Peyer's patch (tissue), 4 donors: Measurements from ENCODE around the gene INPP5J. TPM values are rescaled to one million over a fixed set of nuclear protein-coding genes. Genes with fewer than 3 reads are reported as not detected.

Experiments
- DNase-seq, 3 donors: peaks; one replicate each; pipeline ENCODE4 v3.0.0-alpha.2; 2017 to 2019
- H3K27ac ChIP-seq, 4 donors: fragments of 200-600 bp; sonication (generic); one replicate each; pipeline ENCODE4 v1.5.1; 2016 to 2019
- H3K27me3 ChIP-seq, 2 donors: fragments of 200-600 bp; sonication (generic); one replicate each; pipeline ENCODE4 v1.5.1; 2019
- H3K36me3 ChIP-seq, 3 donors: fragments of 200-600 bp; sonication (generic); one replicate each; pipeline ENCODE4 v1.5.1; 2016 to 2019
- H3K4me1 ChIP-seq, 4 donors: fragments of 200-600 bp; sonication (generic); one replicate each; pipeline ENCODE4 v1.5.1; 2016 to 2019
- H3K4me3 ChIP-seq, 4 donors: fragments of 200-600 bp; sonication (generic); 1 replicate in 3 of 4; 2 replicates in 1 of 4; pipeline ENCODE4 v1.5.1; 2016 to 2019; ENCODE audit warnings: mild to moderate bottlenecking in 1 of 4
- H3K9me3 ChIP-seq, 4 donors: fragments of 200-600 bp; sonication (generic); one replicate each; pipeline ENCODE4 v1.5.1; 2016 to 2019; ENCODE audit warnings: mild to moderate bottlenecking in 1 of 4
- CTCF ChIP-seq, 6 experiments: fragments of 450-650 bp in 4 of 6; fragments of 200-600 bp in 2 of 6; sonication (generic) in 1 of 6; IDR thresholded peaks; one replicate each; pipeline ENCODE4 v1.5.1; 2017 to 2019; ENCODE audit warnings: antibody characterized with exemption in 6 of 6, mild to moderate bottlenecking in 3 of 6, moderate library complexity in 1 of 6
- POLR2A ChIP-seq, 2 donors: fragments of 450-650 bp; IDR thresholded peaks; one replicate each; pipeline ENCODE4 v1.5.1; 2017; ENCODE audit warnings: antibody characterized with exemption in 2 of 2, mild to moderate bottlenecking in 2 of 2, moderate library complexity in 2 of 2
- total RNA-seq, 4 donors: library from RNA; depleted of rRNA; stranded (reverse); fragments of >200 nt; gene quantifications; one replicate each; pipeline ENCODE4 v1.1.0, GENCODE V29; 2016

INPP5J gene
- total RNA-seq, 4 donors from 2014 or later, result 18.2 to 203 (median 156) TPM

- H3K9me3 ChIP-seq, result no peaks in the 10 kb centered on the region
- H3K4me3 ChIP-seq, result no peak overlapping the region
- TF ChIP-seq POLR2A (IDR thresholded peaks at IDR 0.05), result no peak
- no peak for TF ChIP-seq CTCF (IDR thresholded peaks at IDR 0.05)
- H3K27me3 ChIP-seq, result no peaks in the 10 kb centered on the region
- H3K36me3 ChIP-seq, result peaks cover 0 to 47% (median 0%) of the 10 kb centered on the region in 3 donors
- H3K4me1 ChIP-seq, result peaks cover 0 to 27% (median 0%) of the 10 kb centered on the region in 4 donors
- H3K27ac ChIP-seq, result peak overlapping the region; percentile 64 to 92 (median 80)
- DNase-seq, result peak; percentile 41 to 83 (median 66)
These were observed 20.2 kb upstream of the INPP5J start for GRCh38 chr22:31102441-31103081.

- no peak for TF ChIP-seq POLR2A (IDR thresholded peaks at IDR 0.05)
- TF ChIP-seq CTCF (IDR thresholded peaks at IDR 0.05), result no peak
- Histone ChIP-seq H3K36me3 (peaks cover 0 to 44% (median 0%) of the 10 kb centered on the region in 3 donors), H3K4me3 (no peak overlapping the region), H3K9me3 (no peaks in the 10 kb centered on the region), H3K4me1 (peaks cover 0 to 22% (median 0%) of the 10 kb centered on the region in 4 donors), H3K27ac (peak overlapping the region; percentile 60 to 92 (median 76)), H3K27me3 (no peaks in the 10 kb centered on the region)
- DNase-seq, result peak in 1 of 3 donors; percentile 21
These were observed 19.7 kb upstream of the INPP5J start for GRCh38 chr22:31103111-31103510.

GRCh38 chr22:31103899-31104694, 18.7 kb upstream of the INPP5J start:
- H3K36me3 ChIP-seq, result peaks cover 0 to 38% (median 0%) of the 10 kb centered on the region in 3 donors
- no peaks in the 10 kb centered on the region for H3K9me3 ChIP-seq
- H3K4me3 ChIP-seq, result no peak overlapping the region
- no peaks in the 10 kb centered on the region for H3K27me3 ChIP-seq
- DNase-seq, result peak in 1 of 3 donors; percentile 45
- peak overlapping the region in 3 of 4 donors; percentile 87 to 92 (median 88) for H3K27ac ChIP-seq
- TF ChIP-seq POLR2A (IDR thresholded peaks at IDR 0.05) (no peak), CTCF (IDR thresholded peaks at IDR 0.05) (no peak)
- peaks cover 0 to 13% (median 0%) of the 10 kb centered on the region in 4 donors for H3K4me1 ChIP-seq

- H3K9me3 ChIP-seq, result no peaks in the 10 kb centered on the region
- H3K4me3 ChIP-seq, result peak overlapping the region in 1 of 4 donors; percentile 67
- H3K27ac ChIP-seq, result peak overlapping the region; percentile 87 to 92 (median 88)
- peaks cover 0 to 13% (median 0%) of the 10 kb centered on the region in 4 donors for H3K4me1 ChIP-seq
- TF ChIP-seq CTCF (IDR thresholded peaks at IDR 0.05), result peak in 1 of 6 experiments; percentile 25
- no peak for TF ChIP-seq POLR2A (IDR thresholded peaks at IDR 0.05)
- peaks cover 0 to 30% (median 0%) of the 10 kb centered on the region in 3 donors for H3K36me3 ChIP-seq
- no peaks in the 10 kb centered on the region for H3K27me3 ChIP-seq
- DNase-seq, result peak in 1 of 3 donors; percentile 43
These were observed 17.9 kb upstream of the INPP5J start for GRCh38 chr22:31104869-31105268.

- H3K9me3 ChIP-seq, result no peaks in the 10 kb centered on the region
- peak overlapping the region; percentile 87 to 92 (median 88) for H3K27ac ChIP-seq
- peaks cover 0 to 25% (median 0%) of the 10 kb centered on the region in 3 donors for H3K36me3 ChIP-seq
- H3K4me3 ChIP-seq, result peak overlapping the region in 1 of 4 donors; percentile 67
- DNase-seq, result no peak
- TF ChIP-seq CTCF (IDR thresholded peaks at IDR 0.05) (no peak), POLR2A (IDR thresholded peaks at IDR 0.05) (no peak)
- H3K27me3 ChIP-seq, result no peaks in the 10 kb centered on the region
- H3K4me1 ChIP-seq, result peaks cover 0 to 13% (median 0%) of the 10 kb centered on the region in 4 donors
These were observed 17.4 kb upstream of the INPP5J start for GRCh38 chr22:31105282-31105929.
